OCI-LY7 (cell line): ENCODE data around the gene SMYD1. TPM values are rescaled to one million over a fixed set of nuclear protein-coding genes. Genes with fewer than 3 reads are reported as not detected.

Source experiments
- BruUV-seq: library from RNA; stranded (reverse); fragments of 400-500 nt; replicated peaks from 2 replicates; lab custom pipeline; 2021; lab: Mats Ljungman, UMichigan
- CTCF ChIA-PET: fragments of 300-600 bp; sonication (Branson Sonifier 250); formaldehyde crosslinking; loops from one replicate; lab custom pipeline; 2022; ENCODE audit warnings: antibody characterized with exemption; ENCODE audit not compliant: unreplicated experiment; lab: Charles Lee
- POLR2A ChIA-PET: fragments of 300-600 bp; sonication (Branson Sonifier 250); formaldehyde crosslinking; loops from one replicate; lab custom pipeline; 2022; ENCODE audit warnings: antibody characterized with exemption; lab: Charles Lee
- DNase-seq: peaks from one replicate; pipeline ENCODE4 v3.0.0-alpha.2; 2015; ENCODE audit warnings: low spot score
- H2AFZ ChIP-seq: fragments of 200-600 bp; sonication (generic), shearing (Covaris generic); 2 replicates; pipeline ENCODE4 v1.6.1; 2014; ENCODE audit warnings: mild to moderate bottlenecking, antibody characterized with exemption, low read length, moderate library complexity
- H3K27ac ChIP-seq: fragments of 200-600 bp; sonication (generic); 2 replicates; pipeline ENCODE4 v1.5.1; 2014; ENCODE audit warnings: mixed run types, low read depth, mild to moderate bottlenecking, moderate library complexity, low read length, inconsistent platforms; ENCODE audit not compliant: poor library complexity, severe bottlenecking
- H3K36me3 ChIP-seq: fragments of 200-600 bp; sonication (generic); 2 replicates; pipeline ENCODE4 v1.6.1; 2014; ENCODE audit warnings: mild to moderate bottlenecking, antibody characterized with exemption, low read length, moderate library complexity, mixed read lengths; ENCODE audit not compliant: insufficient read depth
- H3K4me1 ChIP-seq: fragments of 200-600 bp; sonication (generic); 2 replicates; pipeline ENCODE4 v1.5.1; 2014; ENCODE audit warnings: mild to moderate bottlenecking, low read length; ENCODE audit not compliant: insufficient read depth, poor library complexity, severe bottlenecking
- H3K4me2 ChIP-seq: fragments of 200-600 bp; sonication (generic); 2 replicates; pipeline ENCODE4 v1.6.1; 2014; ENCODE audit warnings: mild to moderate bottlenecking, low read length
- H3K4me3 ChIP-seq: fragments of 200-600 bp; sonication (generic); 2 replicates; pipeline ENCODE4 v1.5.1; 2014; ENCODE audit warnings: mild to moderate bottlenecking, low read depth, low read length; ENCODE audit not compliant: poor library complexity, severe bottlenecking
- H3K79me2 ChIP-seq: fragments of 200-600 bp; sonication (generic); 2 replicates; pipeline ENCODE4 v1.6.1; 2016; ENCODE audit warnings: low read depth, mild to moderate bottlenecking, low read length, moderate library complexity, mixed read lengths; ENCODE audit not compliant: insufficient read depth
- H3K9me2 ChIP-seq: fragments of 200-600 bp; sonication (generic); 2 replicates; pipeline ENCODE4 v1.6.1; 2016; ENCODE audit warnings: mild to moderate bottlenecking, low read length, mixed read lengths; ENCODE audit not compliant: insufficient read depth
- H3K9me3 ChIP-seq: fragments of 200-600 bp; sonication (generic); 2 replicates; pipeline ENCODE4 v1.6.1; 2014; ENCODE audit warnings: mild to moderate bottlenecking, mixed run types, low read length, mixed read lengths
- H4K20me1 ChIP-seq: fragments of 200-600 bp; sonication (generic); 2 replicates; pipeline ENCODE4 v1.6.1; 2014; ENCODE audit warnings: mild to moderate bottlenecking, antibody characterized with exemption, low read length, moderate library complexity, mixed read lengths; ENCODE audit not compliant: insufficient read depth
- CTCF ChIP-seq: fragments of 200-600 bp; sonication (generic); conservative IDR thresholded peaks from 2 replicates; pipeline ENCODE4 v1.5.1; 2014; ENCODE audit warnings: mild to moderate bottlenecking, antibody characterized with exemption, low read length, moderate library complexity, mixed read lengths
- EZH2phosphoT487 ChIP-seq: fragments of 200-600 bp; sonication (generic); IDR thresholded peaks from 2 replicates; pipeline ENCODE4 v1.6.1; 2018; ENCODE audit warnings: low read depth, borderline replicate concordance, mild to moderate bottlenecking, mixed run types, antibody characterized with exemption, low read length, moderate library complexity, mixed read lengths
- intact Hi-C: fragments of 100-400 bp; cut with micrococcal nuclease; formaldehyde crosslinking; loops from one replicate; pipeline ENCODE4 v1.10.0; 2022; ENCODE audit not compliant: unreplicated experiment
- total RNA-seq, 2 experiments: library from RNA; depleted of rRNA in 1 of 2; stranded (reverse); fragments of >200 nt in 1 of 2; shearing (Covaris generic) in 1 of 2; gene quantifications; 2 replicates each; pipeline ENCODE4 v1.2.3, GENCODE V29; 2014 to 2022

Gene SMYD1
- total RNA-seq, 2 experiments from 2014 or later: not detected

- Histone ChIP-seq H3K36me3 (no peaks in the 10 kb centered on the region), H3K27ac (no peak overlapping the region), H4K20me1 (no peaks in the 10 kb centered on the region), H2AFZ (no peak overlapping the region), H3K4me2 (no peak overlapping the region), H3K4me3 (no peak overlapping the region), H3K79me2 (no peaks in the 10 kb centered on the region), H3K9me3 (no peaks in the 10 kb centered on the region), H3K9me2 (no peaks in the 10 kb centered on the region), H3K4me1 (no peaks in the 10 kb centered on the region)
- intact Hi-C loops: no loop called here
- ChIA-PET POLR2A (no interaction called here), CTCF (interaction anchor here (0.6 kb wide), 1 partner anchor 17 kb away, joined by 3 read pairs; no protein-coding TSS in a partner anchor)
- no TSS peak for BruUV-seq
- TF ChIP-seq CTCF (no peak), EZH2phosphoT487 (no peak)
- DNase-seq: no peak
Measured at GRCh38 chr2:88077080-88077479, 9.5 kb downstream of the SMYD1 start.

- intact Hi-C loops: no loop called here
- H3K9me3 ChIP-seq: no peaks in the 10 kb centered on the region
- CTCF ChIA-PET: no interaction called here
- BruUV-seq: no TSS peak
- no peaks in the 10 kb centered on the region for H3K9me2 ChIP-seq
- TF ChIP-seq EZH2phosphoT487 (no peak), CTCF (no peak)
- no peak for DNase-seq
- H3K27ac ChIP-seq: no peak overlapping the region
- H3K4me2 ChIP-seq: no peak overlapping the region
- H3K4me3 ChIP-seq: no peak overlapping the region
- no peaks in the 10 kb centered on the region for H4K20me1 ChIP-seq
- no peak overlapping the region for H2AFZ ChIP-seq
- H3K36me3 ChIP-seq: no peaks in the 10 kb centered on the region
- POLR2A ChIA-PET: no interaction called here
- H3K79me2 ChIP-seq: no peaks in the 10 kb centered on the region
- no peaks in the 10 kb centered on the region for H3K4me1 ChIP-seq
Measured at GRCh38 chr2:88078643-88079172, 11.1 kb downstream of the SMYD1 start.

GRCh38 chr2:88080545-88080944 is 12.9 kb downstream of the SMYD1 start:
- no peak overlapping the region for H3K27ac ChIP-seq
- no peaks in the 10 kb centered on the region for H3K4me1 ChIP-seq
- CTCF ChIA-PET: no interaction called here
- H2AFZ ChIP-seq: no peak overlapping the region
- TF ChIP-seq EZH2phosphoT487 (no peak), CTCF (no peak)
- no peaks in the 10 kb centered on the region for H4K20me1 ChIP-seq
- H3K79me2 ChIP-seq: no peaks in the 10 kb centered on the region
- no peaks in the 10 kb centered on the region for H3K36me3 ChIP-seq
- H3K4me3 ChIP-seq: no peak overlapping the region
- no peaks in the 10 kb centered on the region for H3K9me3 ChIP-seq
- intact Hi-C loops: no loop called here
- no peaks in the 10 kb centered on the region for H3K9me2 ChIP-seq
- H3K4me2 ChIP-seq: no peak overlapping the region
- POLR2A ChIA-PET: no interaction called here
- no peak for DNase-seq
- no TSS peak for BruUV-seq
